ENCODE data around the gene RGS2.

The RGS2 gene

DNA sequence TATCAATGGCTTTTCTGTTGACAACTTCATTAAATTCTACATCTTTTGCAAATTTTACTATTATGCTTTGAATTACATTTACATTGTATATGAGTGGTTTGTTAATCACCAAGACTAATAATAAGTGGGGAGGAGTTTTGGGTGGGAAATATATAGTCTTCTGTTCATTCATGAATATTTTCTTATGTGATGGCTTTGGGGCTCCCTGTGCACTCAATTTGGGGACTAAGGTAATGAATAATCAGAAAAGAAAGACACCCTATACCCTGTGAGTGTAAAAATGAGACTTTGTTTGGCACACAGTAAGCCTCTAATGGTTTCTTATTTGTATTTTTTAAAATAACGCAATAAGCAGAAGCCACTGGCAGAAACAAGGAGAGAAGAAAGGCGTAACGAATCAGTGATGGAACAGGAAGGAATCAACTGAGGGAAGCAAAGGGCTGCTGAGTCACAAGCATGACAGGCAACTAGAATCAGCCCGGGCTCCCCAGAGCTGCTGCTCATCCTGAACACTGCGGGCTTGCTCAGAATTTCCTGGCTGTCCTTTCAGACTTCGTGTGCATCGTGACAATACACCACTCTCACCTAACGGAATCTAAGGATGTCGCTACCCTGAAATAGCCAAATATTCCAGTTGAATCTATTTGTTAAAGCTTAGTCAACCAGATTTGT is 20.8 kb upstream of the RGS2 start:
- Histone ChIP-seq H3K27me3 (replicated peaks) (no peaks in the 10 kb centered on the region), H3K36me3 (replicated peaks) (no peaks in the 10 kb centered on the region), H3K27ac (no peak overlapping the region), H3K4me3 (ENCODE audit: low read depth, low read length) (no peak overlapping the region)
- in situ Hi-C loops (cut with HindIII; ENCODE audit: low pct_ligation_motif_present, low sequenced_read_pairs), result no loop called here
- peak; percentile 87 for DNase-seq
- TF ChIP-seq, protein P1, sequence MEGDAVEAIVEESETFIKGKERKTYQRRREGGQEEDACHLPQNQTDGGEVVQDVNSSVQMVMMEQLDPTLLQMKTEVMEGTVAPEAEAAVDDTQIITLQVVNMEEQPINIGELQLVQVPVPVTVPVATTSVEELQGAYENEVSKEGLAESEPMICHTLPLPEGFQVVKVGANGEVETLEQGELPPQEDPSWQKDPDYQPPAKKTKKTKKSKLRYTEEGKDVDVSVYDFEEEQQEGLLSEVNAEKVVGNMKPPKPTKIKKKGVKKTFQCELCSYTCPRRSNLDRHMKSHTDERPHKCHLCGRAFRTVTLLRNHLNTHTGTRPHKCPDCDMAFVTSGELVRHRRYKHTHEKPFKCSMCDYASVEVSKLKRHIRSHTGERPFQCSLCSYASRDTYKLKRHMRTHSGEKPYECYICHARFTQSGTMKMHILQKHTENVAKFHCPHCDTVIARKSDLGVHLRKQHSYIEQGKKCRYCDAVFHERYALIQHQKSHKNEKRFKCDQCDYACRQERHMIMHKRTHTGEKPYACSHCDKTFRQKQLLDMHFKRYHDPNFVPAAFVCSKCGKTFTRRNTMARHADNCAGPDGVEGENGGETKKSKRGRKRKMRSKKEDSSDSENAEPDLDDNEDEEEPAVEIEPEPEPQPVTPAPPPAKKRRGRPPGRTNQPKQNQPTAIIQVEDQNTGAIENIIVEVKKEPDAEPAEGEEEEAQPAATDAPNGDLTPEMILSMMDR (IDR thresholded peaks at IDR 0.05; ENCODE audit: low read depth, low read length, missing control alignments), result no peak

DNA sequence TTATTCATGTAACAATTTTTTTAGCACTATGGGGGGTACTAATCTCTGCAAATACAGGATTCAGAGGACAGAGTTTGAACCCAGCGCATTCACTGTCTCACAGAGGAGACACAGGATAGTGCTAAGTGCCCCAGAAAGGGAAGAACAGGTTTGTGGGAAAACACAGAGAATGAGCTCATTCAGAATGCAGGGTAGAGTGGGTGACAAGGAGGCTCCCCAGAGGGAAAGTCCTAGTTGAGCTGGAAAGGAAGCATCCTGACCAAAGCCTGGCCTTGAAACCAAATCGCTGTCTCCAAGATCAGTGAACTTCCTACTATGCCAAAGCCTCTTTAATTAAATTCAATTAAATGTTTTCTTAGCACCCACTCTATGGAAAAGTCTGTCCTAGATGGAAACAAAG is 19.0 kb upstream of the RGS2 start:
- TF ChIP-seq, protein P1 (IDR thresholded peaks at IDR 0.05; ENCODE audit: low read depth, low read length, missing control alignments), result no peak
- Histone ChIP-seq H3K4me3 (ENCODE audit: low read depth, low read length) (no peak overlapping the region), H3K27me3 (replicated peaks) (no peaks in the 10 kb centered on the region), H3K27ac (no peak overlapping the region), H3K36me3 (replicated peaks) (no peaks in the 10 kb centered on the region)
- in situ Hi-C loops (cut with HindIII; ENCODE audit: low pct_ligation_motif_present, low sequenced_read_pairs), result no loop called here
- DNase-seq, result no peak

DNA sequence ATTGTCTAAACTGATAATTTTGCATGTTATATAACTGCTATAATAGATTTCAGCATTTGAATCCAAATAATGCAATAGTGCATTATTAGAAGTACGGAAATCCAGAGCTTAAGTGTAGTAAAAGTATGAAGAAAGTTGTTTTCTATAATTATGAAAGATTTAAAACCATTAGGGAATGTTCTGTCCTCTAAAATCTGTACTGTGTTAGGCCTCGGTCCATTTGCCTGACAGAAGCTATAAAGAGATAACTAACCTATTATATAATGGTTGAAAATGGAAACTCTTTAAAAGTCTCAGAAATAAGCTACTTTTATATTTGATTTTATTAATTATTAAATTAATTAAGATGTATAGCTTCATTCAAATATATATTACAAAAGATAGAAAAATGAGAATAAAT is 16.2 kb upstream of the RGS2 start:
- TF ChIP-seq, protein P1 (IDR thresholded peaks at IDR 0.05; ENCODE audit: low read depth, low read length, missing control alignments), result no peak
- Histone ChIP-seq H3K4me3 (ENCODE audit: low read depth, low read length) (no peak overlapping the region), H3K27me3 (replicated peaks) (no peaks in the 10 kb centered on the region), H3K36me3 (replicated peaks) (no peaks in the 10 kb centered on the region), H3K27ac (no peak overlapping the region)
- DNase-seq, result no peak
- in situ Hi-C loops (cut with HindIII; ENCODE audit: low pct_ligation_motif_present, low sequenced_read_pairs), result no loop called here

DNA sequence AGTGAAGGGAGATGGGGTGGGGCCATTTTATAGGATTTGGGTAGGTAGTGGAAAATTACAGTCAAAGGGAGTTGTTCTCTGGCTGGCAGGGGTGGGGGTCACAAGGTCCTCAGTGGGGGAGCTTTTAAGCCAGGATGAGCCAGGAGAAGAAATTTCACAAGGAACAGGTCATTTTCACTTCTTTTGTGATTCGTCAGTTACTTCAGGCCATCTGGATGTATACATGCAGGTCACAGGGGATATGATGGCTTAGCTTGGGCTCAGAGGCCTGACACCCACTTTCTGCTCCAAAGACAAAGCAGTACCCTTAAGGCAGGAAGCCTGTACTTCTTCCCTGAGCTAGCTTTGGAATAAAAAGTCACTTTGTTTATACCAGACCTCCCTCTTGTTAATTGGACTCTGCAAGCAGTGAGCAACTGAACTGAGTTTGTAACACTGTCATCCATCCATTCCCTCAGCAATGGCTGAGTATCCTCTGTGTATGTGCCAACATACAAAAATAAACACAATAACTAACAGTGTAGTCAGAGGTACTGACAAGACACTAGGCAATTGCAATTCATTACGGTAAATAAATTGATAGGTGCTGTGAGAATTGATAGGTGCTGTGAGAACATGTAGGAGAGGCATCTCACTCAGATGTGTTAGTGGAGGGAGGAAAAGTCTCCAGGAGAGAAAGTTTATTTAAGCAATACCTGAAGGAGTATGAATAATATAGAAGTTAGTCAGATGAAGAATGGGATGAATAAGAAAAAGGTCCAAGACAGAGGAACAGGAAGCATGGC is 14.7 kb upstream of the RGS2 start:
- TF ChIP-seq, protein P1 (IDR thresholded peaks at IDR 0.05; ENCODE audit: low read depth, low read length, missing control alignments), result no peak
- in situ Hi-C loops (cut with HindIII; ENCODE audit: low pct_ligation_motif_present, low sequenced_read_pairs), result no loop called here
- no peaks in the 10 kb centered on the region for H3K36me3 ChIP-seq (replicated peaks)
- H3K27me3 ChIP-seq (replicated peaks), result no peaks in the 10 kb centered on the region
- DNase-seq, result no peak
- H3K4me3 ChIP-seq (ENCODE audit: low read depth, low read length), result no peak overlapping the region
- H3K27ac ChIP-seq, result no peak overlapping the region

GRCh38 chr1:192794768-192795035 is 14.1 kb upstream of the RGS2 start:
- TF ChIP-seq, protein P1 (IDR thresholded peaks at IDR 0.05; ENCODE audit: low read depth, low read length, missing control alignments), result no peak
- in situ Hi-C loops (cut with HindIII; ENCODE audit: low pct_ligation_motif_present, low sequenced_read_pairs), result no loop called here
- Histone ChIP-seq H3K36me3 (replicated peaks) (no peaks in the 10 kb centered on the region), H3K27ac (no peak overlapping the region), H3K27me3 (replicated peaks) (no peaks in the 10 kb centered on the region), H3K4me3 (ENCODE audit: low read depth, low read length) (no peak overlapping the region)
- no peak for DNase-seq
